Stimulated activated CD4-positive, alpha-beta T cell treated with anti-CD3 and anti-CD28 coated beads, Interleukin-1b, Interleukin-23, amount 100 ng/mL, for 48 hours (primary cell): ENCODE measurements around the gene ST3GAL3.
"Not testable (repeated sequence)": the region's sequence is repeated elsewhere in the genome, so short reads cannot be mapped to it uniquely, and the experiment has no call there.

Experiments
- DNase-seq: peaks from one replicate; pipeline ENCODE4 v3.0.0-alpha.2; 2020

Gene ST3GAL3

GRCh38 chr1:43760745-43761317 lies 53.5 kb downstream of the ST3GAL3 start:
- DNase-seq = no peak

- peak; percentile 16 for DNase-seq
These were observed 56.2 kb downstream of the ST3GAL3 start for GRCh38 chr1:43763497-43763973.

- no peak for DNase-seq
These were observed 57.2 kb downstream of the ST3GAL3 start for GRCh38 chr1:43764581-43764980.

- no peak for DNase-seq
These were observed 58.9 kb downstream of the ST3GAL3 start for GRCh38 chr1:43766086-43766784.

- DNase-seq = no peak
These were observed 59.6 kb downstream of the ST3GAL3 start for GRCh38 chr1:43766818-43767525.

- no peak for DNase-seq
These were observed 60.8 kb downstream of the ST3GAL3 start for GRCh38 chr1:43768168-43768567.

GRCh38 chr1:43769350-43769908 lies 62.1 kb downstream of the ST3GAL3 start:
- DNase-seq = no peak

GRCh38 chr1:43770111-43770510 lies 62.8 kb downstream of the ST3GAL3 start:
- no peak for DNase-seq

- DNase-seq = no peak
These were observed 65.6 kb downstream of the ST3GAL3 start for GRCh38 chr1:43772978-43773377.

- DNase-seq = no peak
These were observed 66.5 kb downstream of the ST3GAL3 start for GRCh38 chr1:43773821-43774220.

- DNase-seq = no peak
These were observed 67.0 kb downstream of the ST3GAL3 start for GRCh38 chr1:43774359-43774758.

GRCh38 chr1:43776043-43776761 lies 68.9 kb downstream of the ST3GAL3 start:
- no peak for DNase-seq

- DNase-seq = not testable (repeated sequence)
These were observed 70.6 kb downstream of the ST3GAL3 start for GRCh38 chr1:43777916-43778315.

- no peak for DNase-seq
These were observed 71.9 kb downstream of the ST3GAL3 start for GRCh38 chr1:43779266-43779665.

GRCh38 chr1:43779805-43780403 lies 72.6 kb downstream of the ST3GAL3 start:
- no peak for DNase-seq

GRCh38 chr1:43781574-43781973 lies 74.2 kb downstream of the ST3GAL3 start:
- no peak for DNase-seq

- no peak for DNase-seq
These were observed 75.8 kb downstream of the ST3GAL3 start for GRCh38 chr1:43783096-43783670.

GRCh38 chr1:43783671-43784205 lies 76.4 kb downstream of the ST3GAL3 start:
- no peak for DNase-seq

GRCh38 chr1:43786201-43786958 lies 79.0 kb downstream of the ST3GAL3 start:
- DNase-seq = no peak

- DNase-seq = no peak
These were observed 79.6 kb downstream of the ST3GAL3 start for GRCh38 chr1:43786960-43787359.
